GM19043 (cell line): ENCODE data around the gene MEGF8.
A peak's percentile ranks its signal among the peaks of the same experiment; 100 is the strongest.

Experiments
- ATAC-seq: cut with Tn5 transposase; IDR thresholded peaks from one replicate; pipeline ENCODE4 v1.9.1; 2021; ENCODE audit warnings: low read depth; ENCODE audit not compliant: unreplicated experiment

MEGF8 gene

DNA sequence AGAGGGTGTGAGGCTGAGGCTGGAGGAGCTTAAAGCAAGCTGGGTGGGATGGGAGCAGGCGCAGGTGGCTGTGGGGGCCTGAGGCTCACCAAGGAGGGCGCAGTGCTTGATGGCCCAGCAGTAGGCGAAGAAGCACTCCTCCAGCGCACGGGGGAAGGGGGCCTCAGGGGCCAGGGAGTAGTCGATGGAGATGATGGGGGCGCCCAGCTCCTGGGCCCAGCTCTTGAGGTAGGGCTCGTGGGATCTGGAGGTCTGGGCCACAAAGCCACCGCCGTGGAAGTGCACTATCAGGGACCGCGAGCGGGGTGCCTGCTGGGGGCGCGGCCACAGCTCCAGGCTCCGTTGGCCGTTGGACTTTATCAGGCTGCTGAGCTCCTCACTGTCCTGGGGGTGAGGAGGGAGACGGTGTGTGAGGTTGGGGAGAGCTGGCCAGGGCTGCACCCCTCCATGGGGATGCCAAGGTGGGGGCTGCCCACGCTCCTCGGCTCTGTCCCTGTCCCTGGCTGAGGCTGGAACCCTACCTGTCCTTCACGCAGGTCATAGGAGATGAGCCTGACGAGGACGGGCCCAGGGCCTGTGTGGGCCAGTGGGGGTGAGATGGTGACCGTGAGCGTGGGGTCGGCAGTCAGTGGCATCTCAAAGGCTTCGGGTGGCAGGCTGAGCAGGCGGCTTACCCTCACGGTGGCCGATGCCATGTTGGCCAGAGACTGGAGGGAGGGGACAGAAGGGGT, 81.8 kb downstream of the MEGF8 start:
- ATAC-seq, result no peak

DNA sequence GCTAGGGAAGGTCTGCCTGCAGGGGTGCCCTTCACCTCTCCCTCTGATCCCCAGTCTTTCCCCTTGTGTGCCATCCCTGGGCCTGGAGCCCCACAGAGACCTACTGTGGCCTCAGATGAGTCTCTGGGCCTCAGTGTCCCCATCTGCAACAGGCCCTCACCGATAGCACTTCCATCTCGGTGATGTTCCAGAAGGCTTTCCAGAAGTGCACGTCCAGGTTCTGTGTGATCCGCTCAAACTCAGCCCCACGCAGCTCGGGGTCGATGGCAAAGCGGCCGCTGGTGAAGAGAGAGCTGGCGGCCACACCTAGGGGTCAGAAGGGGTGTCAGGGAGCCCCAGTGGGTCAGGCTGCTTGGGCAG, 82.4 kb downstream of the MEGF8 start:
- ATAC-seq, result no peak

DNA sequence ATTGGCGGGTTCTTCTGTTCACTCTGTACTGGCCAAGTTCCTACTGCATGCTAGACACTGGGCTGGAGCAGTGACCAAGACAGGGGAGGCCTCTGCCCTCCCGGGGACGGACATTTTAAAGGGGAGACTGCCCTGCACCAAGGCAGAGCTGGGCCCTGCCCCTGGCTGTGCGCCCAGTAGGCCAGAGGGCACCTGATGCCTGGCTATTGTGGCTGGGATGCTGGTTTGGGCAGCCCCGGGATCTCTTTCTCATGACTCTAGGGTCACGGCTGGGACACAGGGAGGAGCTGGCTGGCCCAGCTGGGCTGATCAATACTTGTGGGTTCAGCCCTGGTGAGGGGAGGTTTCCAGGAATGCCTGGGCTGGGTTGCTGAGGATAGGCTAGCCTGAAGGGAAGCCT, 84.0 kb downstream of the MEGF8 start:
- ATAC-seq, result no peak

DNA sequence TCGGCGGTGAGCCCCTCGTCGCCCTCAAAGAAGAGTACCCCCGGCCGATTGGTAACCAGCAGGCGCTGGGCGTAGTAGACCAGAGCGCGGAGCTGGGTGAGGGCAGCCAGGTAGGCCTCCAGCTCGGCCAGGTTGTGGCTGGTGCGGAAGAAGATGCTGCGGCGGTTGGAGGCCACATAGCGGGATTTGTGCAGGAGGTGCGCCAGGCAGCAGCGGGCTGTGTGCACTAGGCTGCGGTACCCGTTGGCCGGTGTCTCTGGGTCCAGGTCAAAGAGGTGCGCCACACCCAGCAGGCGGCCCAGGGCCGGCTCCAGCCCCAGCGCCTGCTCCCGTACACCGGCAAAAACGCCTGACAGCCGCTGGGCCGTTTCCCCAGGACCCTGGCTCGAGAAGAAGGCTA, 84.9 kb downstream of the MEGF8 start:
- ATAC-seq, result no peak

DNA sequence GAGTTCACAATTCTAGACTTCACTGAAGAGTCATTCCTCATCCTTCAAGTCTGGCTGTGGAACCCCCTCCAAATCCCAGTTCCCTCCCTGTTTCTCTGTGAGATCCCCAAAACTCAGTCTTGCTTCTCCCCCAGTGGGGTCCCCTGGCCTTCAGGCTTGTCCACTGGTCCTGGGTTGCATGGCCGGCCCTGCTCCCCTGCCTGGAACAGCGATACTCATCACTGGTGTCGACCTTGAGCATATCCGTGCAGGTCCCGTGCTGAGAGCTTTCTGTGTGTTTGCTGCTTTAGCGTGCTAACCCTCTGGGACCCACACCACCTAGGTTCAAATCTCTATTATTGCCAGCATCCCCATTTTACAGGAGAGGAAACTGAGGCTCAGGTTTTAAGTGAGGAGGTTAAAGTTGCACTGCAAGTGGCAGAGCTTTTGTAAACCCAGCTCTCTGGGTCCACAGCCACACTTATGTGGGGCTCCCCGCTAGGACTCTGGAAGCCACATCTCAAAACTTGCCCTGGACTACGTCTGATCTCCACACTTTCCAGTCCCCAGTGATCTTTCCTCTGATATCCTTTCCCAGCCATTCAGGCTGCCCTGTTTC, 86.2 kb downstream of the MEGF8 start:
- no peak for ATAC-seq

DNA sequence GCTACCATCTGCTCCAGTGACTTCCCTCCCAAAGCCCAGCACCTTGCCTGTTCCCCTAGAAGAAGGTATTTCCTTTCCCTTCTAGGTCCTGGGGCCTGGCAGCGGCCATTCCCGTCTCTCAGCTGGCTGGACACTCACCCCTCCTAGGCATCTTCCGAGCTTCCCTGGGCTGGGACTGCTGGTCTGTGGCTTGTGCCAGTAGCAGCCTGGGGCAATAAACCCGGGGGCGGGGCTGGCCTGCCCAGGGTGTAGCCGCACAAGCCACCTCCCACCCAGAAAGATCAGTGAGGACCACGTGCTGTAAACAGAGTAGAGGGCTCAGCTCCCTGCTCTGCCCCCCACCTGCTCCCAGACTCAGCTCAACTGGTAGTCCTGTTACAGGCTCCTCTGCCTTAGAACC, 86.8 kb downstream of the MEGF8 start:
- ATAC-seq, result no peak

DNA sequence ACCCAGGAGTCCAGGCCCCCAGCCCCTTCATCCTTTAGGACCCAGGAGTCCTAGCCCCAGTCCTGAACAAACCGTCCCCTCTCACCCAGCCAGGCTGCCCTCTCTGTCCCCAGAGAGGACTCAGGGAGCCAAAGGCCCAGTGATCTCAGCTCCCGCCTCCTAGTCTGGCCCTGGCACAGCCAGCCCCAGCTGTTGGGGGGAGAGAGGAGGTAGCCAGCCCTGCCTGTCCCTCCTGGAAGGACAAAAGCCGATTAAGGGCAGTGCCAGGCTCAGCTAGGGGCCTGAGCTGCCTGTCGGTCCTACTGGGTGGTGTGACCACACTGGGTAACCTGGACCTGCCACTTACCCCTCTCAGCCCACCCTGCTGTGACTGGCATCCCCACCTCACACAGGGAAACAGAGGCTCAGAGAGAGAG, 87.2 kb downstream of the MEGF8 start:
- ATAC-seq, result no peak

DNA sequence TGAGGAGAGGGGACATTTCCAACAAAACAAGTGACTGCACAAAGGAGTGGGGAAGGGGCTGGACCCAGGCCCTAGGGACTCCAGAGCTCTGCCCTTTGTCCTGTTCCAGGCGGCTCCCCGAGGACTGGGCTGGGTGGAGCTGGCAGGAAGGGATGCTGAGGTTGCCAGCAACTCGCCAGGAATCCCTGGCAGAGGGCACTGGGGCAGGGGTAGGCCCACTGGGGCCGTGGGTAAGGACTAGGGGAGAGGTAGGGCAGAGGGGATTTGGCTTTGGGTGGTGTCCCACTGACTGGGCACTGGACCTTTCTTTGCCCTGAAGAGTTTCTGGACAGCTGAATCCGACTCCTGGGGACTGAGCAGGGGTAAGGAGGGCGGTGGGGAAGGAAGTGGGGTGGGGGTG, 93.9 kb downstream of the MEGF8 start:
- no peak for ATAC-seq

DNA sequence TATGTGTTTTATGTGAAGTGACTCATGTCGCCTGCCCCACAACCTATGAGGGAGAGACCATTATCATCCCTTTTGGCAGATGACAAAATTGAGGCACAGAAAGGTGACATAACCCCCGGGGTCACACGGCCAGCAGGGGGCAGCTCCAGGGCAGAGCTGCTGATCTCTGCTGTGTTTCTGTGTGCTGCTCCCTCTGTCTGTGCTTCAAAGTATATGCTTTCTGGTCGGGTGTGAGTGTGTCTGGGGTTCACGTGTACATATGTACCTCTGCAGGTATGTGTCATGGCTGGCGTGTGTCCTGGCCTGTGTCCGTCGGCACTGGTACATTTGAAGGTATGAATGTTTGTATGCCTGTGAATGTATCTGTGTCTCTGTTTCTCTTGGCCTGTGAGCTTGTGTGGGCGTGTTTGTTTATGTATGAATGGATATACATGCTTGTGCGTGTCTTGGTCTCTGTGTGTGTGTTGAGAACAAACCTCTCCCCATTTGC, 94.7 kb downstream of the MEGF8 start:
- peak; percentile 36 for ATAC-seq

DNA sequence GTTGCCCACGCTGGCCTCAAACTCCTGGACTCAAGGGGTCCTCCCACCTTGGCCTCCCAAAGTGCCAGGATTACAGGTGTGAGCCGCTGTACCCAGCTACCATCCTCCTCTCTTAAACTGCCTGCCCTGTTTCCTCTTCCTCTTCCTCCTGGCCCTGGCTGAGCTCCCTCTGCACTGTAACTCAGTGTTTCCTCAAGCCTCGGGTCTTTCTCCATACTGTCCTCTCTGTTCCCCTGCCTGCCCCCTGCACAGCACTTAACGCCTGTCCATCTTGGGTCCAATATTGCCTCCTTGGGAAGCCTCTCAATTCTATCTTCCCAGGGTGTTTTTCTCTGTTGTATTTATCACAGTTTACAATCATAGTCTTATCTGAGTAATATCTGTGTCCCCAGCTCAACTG, 95.7 kb downstream of the MEGF8 start:
- no peak for ATAC-seq

DNA sequence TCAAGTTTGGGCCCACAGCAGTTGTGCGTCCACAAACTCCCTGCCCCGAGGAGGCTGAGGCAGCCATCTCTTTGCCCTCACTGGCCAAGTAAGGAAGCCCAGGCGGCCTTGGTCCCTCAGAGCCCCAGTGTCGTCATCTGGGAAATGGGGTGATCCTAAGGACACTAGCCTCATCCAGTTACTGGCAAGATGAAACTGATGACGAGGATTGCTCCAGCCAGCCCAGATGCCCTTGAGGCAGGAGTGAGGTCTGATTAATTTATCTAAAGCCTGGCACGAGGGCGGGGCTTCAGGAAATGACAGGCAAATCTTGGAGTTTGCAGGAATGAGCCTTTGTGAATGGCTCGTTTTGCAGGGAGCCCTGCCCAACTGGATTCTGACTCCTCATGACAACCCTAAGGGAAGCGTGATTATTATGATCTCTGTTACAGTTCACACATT, 96.2 kb downstream of the MEGF8 start:
- no peak for ATAC-seq

DNA sequence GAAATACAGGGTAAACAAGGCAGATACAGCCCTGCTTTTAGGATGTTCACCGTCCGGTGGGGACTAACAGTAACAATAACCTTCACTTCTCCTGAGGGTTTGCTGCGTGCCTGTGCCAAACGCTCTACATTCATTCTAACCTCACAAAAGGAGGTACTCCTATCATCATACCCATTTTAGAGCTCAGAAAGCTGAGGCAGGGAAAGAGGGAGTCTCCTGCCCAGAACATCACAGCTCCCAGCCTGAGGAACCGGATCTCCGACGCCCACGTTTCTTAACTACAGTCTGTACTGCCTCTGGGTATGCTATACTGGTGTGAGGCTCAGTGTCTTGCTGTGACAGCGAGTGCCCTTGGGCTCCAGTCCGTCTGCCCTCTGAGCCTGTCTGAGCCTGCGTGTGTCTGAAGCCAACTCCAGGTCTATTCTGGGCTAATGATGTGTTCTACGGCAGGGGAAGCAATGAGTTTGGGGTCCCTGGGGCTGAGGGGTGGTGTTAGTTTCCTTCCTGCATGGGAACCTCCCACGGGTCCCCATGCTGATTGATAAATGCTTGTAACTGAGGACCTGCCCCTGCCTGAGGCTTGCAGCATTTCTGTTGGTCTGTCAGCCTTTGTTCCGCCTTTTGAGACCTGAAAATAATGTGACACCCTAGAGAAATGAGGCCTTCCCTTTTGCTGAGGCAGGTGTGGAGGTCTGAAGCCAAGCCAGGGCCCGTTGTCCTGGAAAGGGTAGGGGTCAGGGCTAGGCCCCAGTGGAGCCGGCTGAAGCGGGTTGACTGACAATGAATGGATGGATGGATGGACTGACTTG, 96.9 kb downstream of the MEGF8 start:
- no peak for ATAC-seq

DNA sequence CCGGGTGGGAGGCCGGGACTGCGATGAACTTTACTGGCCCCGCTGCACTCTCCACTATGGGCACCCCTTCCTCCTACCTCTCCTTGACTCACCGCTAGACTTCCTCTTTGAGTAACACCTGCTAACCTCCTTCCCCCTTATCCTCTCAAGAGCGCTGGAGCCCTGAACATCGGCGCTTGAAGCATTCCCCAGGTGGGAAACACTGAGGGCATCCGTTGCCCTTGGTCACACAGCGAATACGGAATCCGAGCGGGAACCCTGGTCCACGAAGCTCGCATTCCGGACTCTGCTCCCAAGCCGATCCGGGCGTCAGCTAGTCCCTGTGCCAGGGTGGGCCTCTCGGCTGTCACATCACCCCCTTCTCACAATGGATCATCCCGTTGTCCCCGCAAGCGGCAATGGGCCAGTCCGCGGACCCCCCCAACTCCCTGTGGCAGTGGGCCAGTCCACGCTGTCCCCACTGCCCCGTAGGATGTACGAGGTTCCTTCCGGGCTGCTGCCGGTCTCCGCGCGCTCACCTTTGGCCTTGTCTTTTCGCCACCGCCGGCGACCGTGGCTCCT, 97.5 kb downstream of the MEGF8 start:
- ATAC-seq, result peak; percentile 20

DNA sequence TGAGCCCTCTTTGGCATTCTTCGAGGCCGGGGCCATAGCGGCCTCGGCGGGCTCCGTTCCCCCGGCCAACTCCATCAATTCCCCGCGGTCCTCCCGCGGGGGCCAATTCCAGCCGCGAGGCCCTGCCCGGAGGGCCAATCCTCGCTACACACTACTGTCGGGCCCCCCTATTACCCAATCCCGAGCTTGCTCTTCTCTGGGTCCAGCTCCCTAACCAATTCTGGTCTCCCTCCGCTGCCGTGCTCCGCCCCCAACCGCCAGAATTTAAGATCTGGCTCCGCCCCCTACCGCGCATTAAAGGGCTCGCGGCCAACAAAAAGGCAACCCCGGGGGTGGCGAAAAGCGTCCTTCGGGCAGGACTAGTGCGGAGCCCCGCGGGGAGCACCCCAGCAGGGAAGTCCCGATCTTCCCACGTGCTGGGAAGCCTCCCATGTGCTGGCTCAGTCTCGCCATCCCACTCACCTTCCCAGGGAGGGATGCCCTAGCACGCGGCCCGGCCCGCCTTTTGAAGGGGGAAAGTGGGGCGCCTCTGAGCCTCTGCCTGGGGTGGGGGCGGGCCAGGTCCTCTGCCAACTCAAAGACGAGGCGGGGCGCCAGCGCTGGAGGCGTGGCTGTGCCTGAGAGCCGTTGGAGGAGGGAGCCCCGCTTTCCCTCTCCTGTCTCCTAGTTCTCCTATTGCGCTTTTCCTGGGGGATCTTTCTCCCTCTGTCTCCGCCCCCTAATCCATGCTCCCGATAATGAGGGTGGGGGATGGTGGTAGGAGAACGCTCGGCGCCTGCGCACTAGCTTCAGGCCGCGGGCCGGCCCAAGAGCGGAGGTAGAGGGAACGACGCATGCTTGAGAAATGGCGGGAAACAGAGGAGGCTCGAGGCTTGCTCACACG, 98.3 kb downstream of the MEGF8 start:
- peak; percentile 83 for ATAC-seq

DNA sequence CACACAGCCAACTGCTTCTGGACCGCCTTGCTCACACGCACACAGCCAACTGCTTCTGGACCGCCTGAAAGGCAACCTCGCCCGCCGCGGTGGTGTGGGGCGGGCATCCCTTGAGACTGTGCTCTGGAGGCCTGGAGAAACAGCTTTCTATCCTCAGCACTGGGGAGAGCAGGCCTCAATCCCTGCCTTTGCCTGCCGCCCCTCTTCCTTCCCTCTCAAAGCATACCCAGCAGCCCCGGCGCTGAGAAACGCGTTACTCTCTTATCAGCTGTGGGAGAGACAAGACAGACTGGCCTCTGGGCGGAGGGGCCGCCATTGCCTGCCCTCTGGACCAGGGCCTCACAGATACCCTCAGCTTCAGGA, 98.9 kb downstream of the MEGF8 start:
- ATAC-seq, result no peak

DNA sequence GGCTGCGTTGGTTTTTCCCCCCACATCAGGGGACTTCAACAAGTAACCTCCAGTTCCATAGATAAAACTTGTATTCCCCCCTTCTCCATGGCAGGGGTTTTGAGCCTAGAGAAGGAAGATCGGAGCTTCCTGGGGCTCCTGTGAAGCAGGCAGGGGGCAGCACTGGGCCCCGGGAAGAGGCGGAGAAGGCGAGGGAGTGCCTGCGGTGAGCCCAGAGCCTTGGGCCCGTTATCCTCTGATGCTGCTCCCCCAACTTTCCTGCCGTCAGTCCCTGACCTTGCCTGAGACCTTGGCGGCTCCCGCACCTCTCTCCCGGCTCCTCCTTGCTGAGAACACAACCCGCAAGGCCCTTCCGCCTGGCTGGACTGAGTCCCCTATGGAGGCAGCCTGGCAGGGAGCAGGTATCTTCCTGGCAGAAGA, 99.3 kb downstream of the MEGF8 start:
- no peak for ATAC-seq

DNA sequence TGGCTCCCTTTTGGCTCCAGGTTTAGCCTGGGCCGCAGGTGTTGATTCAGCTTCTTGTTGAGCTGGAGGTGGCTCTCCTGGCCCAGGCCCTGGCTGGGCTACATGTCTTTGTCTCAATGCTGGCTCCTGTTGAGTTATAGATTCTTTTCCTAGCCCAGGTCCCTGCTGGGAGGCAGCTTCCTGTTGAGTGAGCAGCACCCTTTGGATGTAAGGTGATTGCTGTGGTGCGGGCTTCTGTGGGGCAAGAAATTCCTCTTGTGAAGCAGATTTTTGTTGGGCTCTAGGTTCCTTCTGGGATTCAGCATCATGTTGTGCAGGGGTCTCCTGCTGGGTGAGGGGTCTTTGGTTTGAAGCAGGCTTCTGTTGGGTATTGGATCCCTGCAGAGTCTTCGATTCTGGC, 101.2 kb downstream of the MEGF8 start:
- no peak for ATAC-seq

DNA sequence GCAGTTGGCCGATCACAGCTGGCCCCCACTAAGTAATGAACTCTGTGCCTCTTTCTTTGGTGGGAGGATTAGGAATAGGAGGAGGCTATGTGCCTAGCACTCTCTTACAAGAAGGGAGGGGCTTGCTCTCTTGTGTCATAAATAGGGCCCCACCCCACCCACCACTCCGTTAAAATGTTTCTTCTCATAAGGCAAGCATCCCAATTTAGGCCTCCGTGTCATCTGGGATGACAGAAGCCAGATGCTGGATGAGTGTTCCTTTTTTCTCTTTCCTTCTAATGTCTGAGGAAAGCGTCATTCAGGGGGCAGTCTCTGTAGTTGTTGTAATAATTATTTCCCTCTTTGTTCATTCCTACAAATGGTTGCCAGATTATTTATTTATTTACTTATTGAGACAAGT, 101.9 kb downstream of the MEGF8 start, which contains the start of gene LIPE:
Gene LIPE (minus strand): TSS at position 76 of the 400 bp plus-strand sequence. CDS start 239 bp downstream, outside the sequence.
- no peak for ATAC-seq
